ENCODE results near the gene ZNF17. TPM values are rescaled to one million over a fixed set of nuclear protein-coding genes. Genes with fewer than 3 reads are reported as not detected.
A peak's percentile ranks its signal among the peaks of the same experiment; 100 is the strongest.

Gene ZNF17
- total and polyA plus RNA-seq, 3 experiments from 2014 or later = 6.5 to 17.0 (median 11.5) TPM

DNA sequence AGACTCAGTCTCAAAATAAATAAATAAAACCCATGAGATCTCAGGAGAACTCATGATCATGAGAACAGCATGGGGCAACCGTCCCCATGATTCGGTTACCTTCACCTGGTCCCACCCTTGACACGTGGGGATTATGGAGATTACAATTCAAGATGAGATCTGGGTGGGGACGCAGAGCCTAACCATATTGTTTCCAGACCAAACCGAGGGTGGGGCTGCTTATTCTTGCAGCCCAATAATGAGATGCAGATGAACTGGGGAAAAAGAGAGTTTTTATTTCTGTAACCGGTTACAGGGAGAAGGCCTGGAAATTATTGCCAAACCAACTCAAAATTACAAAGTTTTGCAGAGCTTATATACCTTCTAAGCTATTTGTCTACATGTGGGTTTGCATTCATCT is 34.8 kb upstream of the ZNF17 start:
- peaks cover 33 to 89% (median 80%) of the 10 kb centered on the region in 3 donors for H3K36me3 Mint-ChIP-seq
- DNase-seq = no peak
- H3K36me3 ChIP-seq (ENCODE audit: insufficient read depth, low read length) = peaks cover 16% of the 10 kb centered on the region
- H3K4me3 ChIP-seq (ENCODE audit: low read length) = no peak overlapping the region
- H3K9me3 Mint-ChIP-seq = peaks cover 41 to 87% (median 66%) of the 10 kb centered on the region in 5 donors
- H3K27ac Mint-ChIP-seq = no peak overlapping the region
- H3K27me3 ChIP-seq (ENCODE audit: insufficient read depth, low read length, poor library complexity, severe bottlenecking) = no peaks in the 10 kb centered on the region
- H3K9me3 ChIP-seq (ENCODE audit: low read length) = peaks cover 40% of the 10 kb centered on the region
- no peaks in the 10 kb centered on the region for H3K27me3 Mint-ChIP-seq
- CTCF ChIA-PET = no interaction called here
- no peak overlapping the region for H3K27ac ChIP-seq (ENCODE audit: low read depth, low read length)
- POLR2A ChIA-PET = no interaction called here
- no peak overlapping the region for H3K4me3 Mint-ChIP-seq
- H3K4me1 Mint-ChIP-seq = no peaks in the 10 kb centered on the region
- no peaks in the 10 kb centered on the region for H3K4me1 ChIP-seq (ENCODE audit: insufficient read depth, low read length)

DNA sequence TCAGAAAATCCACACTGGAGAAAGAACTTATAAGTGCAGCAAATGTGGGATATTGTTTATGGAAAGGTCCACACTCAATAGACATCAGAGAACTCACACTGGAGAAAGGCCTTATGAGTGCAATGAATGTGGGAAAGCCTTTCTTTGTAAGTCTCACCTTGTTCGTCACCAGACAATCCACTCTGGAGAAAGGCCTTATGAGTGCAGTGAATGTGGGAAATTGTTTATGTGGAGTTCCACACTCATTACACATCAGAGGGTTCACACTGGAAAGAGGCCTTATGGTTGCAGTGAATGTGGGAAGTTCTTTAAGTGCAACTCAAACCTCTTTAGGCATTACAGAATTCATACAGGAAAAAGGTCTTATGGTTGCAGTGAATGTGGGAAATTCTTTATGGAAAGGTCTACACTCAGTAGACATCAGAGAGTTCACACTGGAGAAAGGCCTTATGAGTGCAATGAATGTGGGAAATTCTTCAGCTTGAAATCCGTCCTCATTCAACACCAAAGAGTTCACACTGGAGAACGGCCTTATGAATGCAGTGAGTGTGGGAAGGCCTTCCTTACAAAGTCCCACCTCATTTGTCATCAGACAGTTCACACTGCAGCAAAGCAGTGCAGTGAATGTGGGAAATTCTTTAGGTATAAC is 33.3 kb upstream of the ZNF17 start:
- Histone ChIP-seq H3K4me1 (ENCODE audit: insufficient read depth, low read length) (no peaks in the 10 kb centered on the region), H3K36me3 (ENCODE audit: insufficient read depth, low read length) (peaks cover 9% of the 10 kb centered on the region), H3K27me3 (ENCODE audit: insufficient read depth, low read length, poor library complexity, severe bottlenecking) (no peaks in the 10 kb centered on the region), H3K27ac (ENCODE audit: low read depth, low read length) (no peak overlapping the region), H3K9me3 (ENCODE audit: low read length) (peaks cover 40% of the 10 kb centered on the region), H3K4me3 (ENCODE audit: low read length) (no peak overlapping the region)
- DNase-seq = no peak
- peaks cover 41 to 86% (median 70%) of the 10 kb centered on the region in 5 donors for H3K9me3 Mint-ChIP-seq
- H3K4me3 Mint-ChIP-seq = no peak overlapping the region
- peaks cover 21 to 75% (median 66%) of the 10 kb centered on the region in 3 donors for H3K36me3 Mint-ChIP-seq
- H3K27me3 Mint-ChIP-seq = no peaks in the 10 kb centered on the region
- CTCF ChIA-PET = no interaction called here
- POLR2A ChIA-PET = no interaction called here
- H3K4me1 Mint-ChIP-seq = no peaks in the 10 kb centered on the region
- H3K27ac Mint-ChIP-seq = no peak overlapping the region

DNA sequence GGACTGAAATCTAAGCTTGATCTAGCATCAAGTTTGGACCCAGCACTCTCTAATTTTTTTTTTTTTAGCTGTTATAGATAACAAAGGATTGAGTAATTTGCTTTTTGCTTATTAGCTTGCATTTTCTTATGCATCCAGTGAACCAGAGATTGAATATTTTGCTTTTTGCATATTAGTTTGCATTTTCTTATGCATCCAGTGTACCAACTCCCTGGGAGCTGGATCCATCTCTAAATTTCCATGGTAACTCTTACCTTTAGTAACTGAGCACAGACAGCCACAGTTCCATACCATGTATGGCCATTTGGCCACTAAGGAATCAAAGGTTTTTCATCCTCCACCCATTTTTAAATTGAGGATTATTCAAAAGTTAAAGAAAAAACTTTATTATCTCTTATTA is 30.0 kb upstream of the ZNF17 start:
- peaks cover 36 to 65% (median 53%) of the 10 kb centered on the region in 5 donors for H3K9me3 Mint-ChIP-seq
- Histone ChIP-seq H3K4me1 (ENCODE audit: insufficient read depth, low read length) (no peaks in the 10 kb centered on the region), H3K4me3 (ENCODE audit: low read length) (no peak overlapping the region), H3K27me3 (ENCODE audit: insufficient read depth, low read length, poor library complexity, severe bottlenecking) (no peaks in the 10 kb centered on the region), H3K27ac (ENCODE audit: low read depth, low read length) (no peak overlapping the region), H3K36me3 (ENCODE audit: insufficient read depth, low read length) (no peaks in the 10 kb centered on the region), H3K9me3 (ENCODE audit: low read length) (peaks cover 31% of the 10 kb centered on the region)
- H3K27me3 Mint-ChIP-seq = peaks cover 0 to 3% of the 10 kb centered on the region in 2 donors
- no peak overlapping the region for H3K27ac Mint-ChIP-seq
- DNase-seq = no peak
- CTCF ChIA-PET = no interaction called here
- no peak overlapping the region for H3K4me3 Mint-ChIP-seq
- no peaks in the 10 kb centered on the region for H3K4me1 Mint-ChIP-seq
- POLR2A ChIA-PET = no interaction called here
- peaks cover 5 to 44% (median 36%) of the 10 kb centered on the region in 3 donors for H3K36me3 Mint-ChIP-seq

DNA sequence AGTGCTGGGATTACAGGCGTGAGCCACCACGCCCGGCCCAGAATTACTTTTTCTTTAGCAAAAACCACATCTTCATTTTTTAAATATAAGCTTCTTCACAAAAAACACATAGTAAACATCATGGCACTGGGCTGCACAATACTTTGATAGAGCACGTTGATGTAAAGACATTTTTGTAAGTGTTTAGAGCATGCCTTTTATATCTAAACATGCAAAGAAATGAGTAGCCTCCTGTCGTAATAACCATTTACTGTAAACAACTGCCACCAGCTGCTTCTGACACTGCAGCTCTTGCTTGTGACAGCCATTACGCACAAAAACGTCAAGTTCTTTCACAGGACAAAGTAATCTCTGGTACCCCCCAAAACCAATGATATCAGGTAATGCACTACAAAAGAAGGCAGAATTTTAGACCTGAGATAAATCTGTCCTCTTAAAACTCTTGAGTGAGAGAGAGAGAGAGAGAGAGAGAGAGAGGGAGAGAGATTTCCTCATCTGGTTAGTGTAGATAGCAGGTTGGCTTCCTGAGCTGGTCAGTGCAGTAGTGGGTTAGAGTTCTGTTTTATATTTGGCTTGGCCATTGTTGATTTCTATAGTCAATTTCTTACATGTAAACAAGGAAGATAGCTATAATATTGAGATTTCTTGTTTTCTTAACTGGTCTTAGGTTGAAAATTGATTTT is 28.0 kb upstream of the ZNF17 start:
- peaks cover 1 to 39% (median 16%) of the 10 kb centered on the region in 3 donors for H3K36me3 Mint-ChIP-seq
- H3K27ac ChIP-seq (ENCODE audit: low read depth, low read length) = no peak overlapping the region
- H3K4me1 Mint-ChIP-seq = peaks cover 0 to 1% (median 0%) of the 10 kb centered on the region in 3 donors
- ChIA-PET CTCF (no interaction called here), POLR2A (interaction anchor here (0.6 kb wide), 1 partner anchor 215 kb away, joined by 4 read pairs; no protein-coding TSS in a partner anchor)
- H3K4me3 ChIP-seq (ENCODE audit: low read length) = no peak overlapping the region
- no peaks in the 10 kb centered on the region for H3K27me3 ChIP-seq (ENCODE audit: insufficient read depth, low read length, poor library complexity, severe bottlenecking)
- no peak for DNase-seq
- H3K27me3 Mint-ChIP-seq = peaks cover 0 to 3% of the 10 kb centered on the region in 2 donors
- H3K27ac Mint-ChIP-seq = no peak overlapping the region
- H3K9me3 Mint-ChIP-seq = peaks cover 26 to 56% (median 33%) of the 10 kb centered on the region in 5 donors
- no peaks in the 10 kb centered on the region for H3K4me1 ChIP-seq (ENCODE audit: insufficient read depth, low read length)
- H3K36me3 ChIP-seq (ENCODE audit: insufficient read depth, low read length) = no peaks in the 10 kb centered on the region
- peaks cover 16% of the 10 kb centered on the region for H3K9me3 ChIP-seq (ENCODE audit: low read length)
- H3K4me3 Mint-ChIP-seq = no peak overlapping the region

DNA sequence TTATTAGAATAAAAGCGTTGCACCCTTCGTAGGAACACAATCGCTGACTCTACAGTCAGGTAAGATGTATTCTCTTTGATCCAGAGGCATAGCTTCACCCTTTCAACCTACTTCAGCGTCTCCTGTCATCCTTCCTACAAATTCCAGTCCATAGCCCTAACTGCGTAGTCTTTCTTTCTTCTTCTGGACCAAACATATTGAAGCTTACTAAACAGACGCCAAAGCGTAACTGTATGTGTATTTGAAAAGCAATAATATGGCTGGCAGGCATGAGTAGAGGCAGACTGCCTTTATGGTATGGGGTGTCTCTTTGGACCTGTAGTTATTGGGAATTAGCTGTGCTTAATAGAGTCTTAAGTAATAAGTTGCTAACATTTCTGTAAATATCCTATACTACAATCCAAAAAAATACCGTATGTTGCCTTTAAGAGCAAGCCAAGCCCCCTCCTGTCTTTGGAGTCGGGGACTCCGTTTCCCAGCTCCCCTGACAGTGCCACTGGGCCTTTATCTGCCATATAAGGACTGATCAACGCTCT is 21.7 kb upstream of the ZNF17 start:
- POLR2A ChIA-PET = interaction anchor here (0.9 to 1.1 kb wide), 6 partner anchors 27 to 794 kb away, joined by 3 read pairs; partner anchors contain the start of genes ZNF274, ZNF416, ZNF587 and ZNF606
- Histone ChIP-seq H3K36me3 (ENCODE audit: insufficient read depth, low read length) (no peaks in the 10 kb centered on the region), H3K27me3 (ENCODE audit: insufficient read depth, low read length, poor library complexity, severe bottlenecking) (no peaks in the 10 kb centered on the region), H3K27ac (ENCODE audit: low read depth, low read length) (peak overlapping the region; percentile 22), H3K4me3 (ENCODE audit: low read length) (peak overlapping the region; percentile 59), H3K4me1 (ENCODE audit: insufficient read depth, low read length) (peaks cover 17% of the 10 kb centered on the region), H3K9me3 (ENCODE audit: low read length) (no peaks in the 10 kb centered on the region)
- Mint-ChIP-seq H3K36me3 (peaks cover 7 to 46% (median 29%) of the 10 kb centered on the region in 3 donors), H3K27me3 (peaks cover 0 to 2% of the 10 kb centered on the region in 2 donors), H3K4me3 (peak overlapping the region; percentile 94 to 98 (median 97)), H3K9me3 (peaks cover 0 to 34% (median 7%) of the 10 kb centered on the region in 5 donors), H3K4me1 (peaks cover 36 to 56% (median 37%) of the 10 kb centered on the region in 3 donors), H3K27ac (peak overlapping the region; percentile 96 to 99 (median 98))
- CTCF ChIA-PET = interaction anchor here (0.8 kb wide), 1 partner anchor 16 kb away, joined by 3 read pairs; no protein-coding TSS in a partner anchor
- no peak for DNase-seq

DNA sequence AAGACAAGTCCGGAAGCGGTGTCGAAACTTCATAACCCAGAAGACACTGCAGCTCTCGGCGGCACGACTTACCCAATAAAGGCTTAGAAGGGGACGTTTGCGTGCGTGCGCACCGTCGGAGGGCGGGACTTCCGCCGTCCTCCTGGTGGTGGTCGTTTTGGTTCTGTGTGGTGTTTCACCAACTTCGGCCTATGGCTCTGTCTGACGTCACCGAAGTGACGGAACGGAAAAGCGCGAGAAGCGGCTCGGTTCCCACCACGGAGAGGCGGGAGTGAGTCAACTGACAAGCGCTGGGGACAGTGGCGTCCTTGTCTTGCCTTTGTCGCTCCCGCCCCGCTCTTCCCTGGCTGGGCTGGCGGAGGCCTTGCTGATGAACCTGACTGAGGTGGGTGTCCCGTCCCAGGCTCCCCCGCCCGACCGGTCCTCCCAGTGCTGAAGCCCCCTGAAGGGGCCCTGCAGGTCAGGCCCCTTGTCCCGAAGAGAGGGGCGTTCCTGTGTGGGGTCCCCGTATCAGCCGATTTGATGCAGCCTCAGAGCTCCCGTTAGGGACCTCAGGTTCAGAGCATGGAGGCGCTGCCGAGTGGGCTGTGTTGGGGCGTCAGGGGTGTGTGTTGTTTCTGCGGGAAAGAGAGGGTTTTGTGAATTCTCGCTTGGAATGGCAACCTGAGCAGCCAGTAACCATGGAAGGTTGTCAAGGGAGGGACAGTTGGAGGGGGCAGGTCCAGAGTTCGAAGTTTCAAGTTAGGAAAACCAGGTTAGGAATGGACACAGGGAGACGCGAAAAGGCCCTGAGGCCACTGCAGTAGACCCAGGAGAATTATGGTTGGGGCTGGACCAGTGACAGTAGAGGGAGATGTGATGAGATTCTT is 21.0 kb upstream of the ZNF17 start, which contains the start of gene ZNF548:
Gene ZNF548, plus strand, starts transcription at position 125 of the 869 bp plus-strand sequence. Its CDS starts 246 bp downstream, at position 371.
- no peaks in the 10 kb centered on the region for H3K9me3 ChIP-seq (ENCODE audit: low read length)
- H3K36me3 ChIP-seq (ENCODE audit: insufficient read depth, low read length) = no peaks in the 10 kb centered on the region
- Mint-ChIP-seq H3K36me3 (peaks cover 11 to 53% (median 36%) of the 10 kb centered on the region in 3 donors), H3K4me1 (peaks cover 41 to 61% (median 42%) of the 10 kb centered on the region in 3 donors), H3K4me3 (peak within 1 kb of the TSS; percentile 94 to 98 (median 97)), H3K27ac (peak within 1 kb of the TSS; percentile 96 to 99 (median 98)), H3K9me3 (peaks cover 0 to 39% (median 12%) of the 10 kb centered on the region in 5 donors), H3K27me3 (peaks cover 0 to 4% of the 10 kb centered on the region in 2 donors)
- POLR2A ChIA-PET = interaction anchor here (0.9 to 1.1 kb wide), 6 partner anchors 27 to 793 kb away, joined by 3 read pairs; partner anchors contain the start of genes ZNF274, ZNF416, ZNF587 and ZNF606
- peaks cover 17% of the 10 kb centered on the region for H3K4me1 ChIP-seq (ENCODE audit: insufficient read depth, low read length)
- H3K4me3 ChIP-seq (ENCODE audit: low read length) = peak within 1 kb of the TSS; percentile 59
- H3K27ac ChIP-seq (ENCODE audit: low read depth, low read length) = peak within 1 kb of the TSS; percentile 92
- no peaks in the 10 kb centered on the region for H3K27me3 ChIP-seq (ENCODE audit: insufficient read depth, low read length, poor library complexity, severe bottlenecking)
- CTCF ChIA-PET = interaction anchor here (0.8 kb wide), 1 partner anchor 15 kb away, joined by 3 read pairs; no protein-coding TSS in a partner anchor
- DNase-seq = peak; percentile 96 to 99 (median 98)

DNA sequence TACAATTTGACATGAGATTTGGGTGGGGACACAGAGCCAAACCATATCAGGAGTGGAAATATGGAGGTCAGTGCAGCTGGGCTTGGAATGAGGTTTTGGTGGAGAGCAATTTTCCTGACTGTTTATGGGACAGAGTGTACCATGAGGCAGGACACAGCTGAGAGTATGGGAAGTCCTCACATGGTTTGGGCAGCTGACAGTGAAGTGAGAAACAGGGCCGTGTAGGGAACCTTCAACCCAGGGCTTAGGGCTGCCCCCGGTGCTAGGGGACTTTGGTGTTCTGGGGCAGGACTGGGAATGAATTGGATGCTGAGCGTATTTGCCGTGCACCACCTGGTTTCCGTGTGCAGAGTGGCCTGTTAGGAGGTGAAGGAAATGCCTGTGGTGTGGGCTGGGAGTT is 15.3 kb upstream of the ZNF17 start:
- peaks cover 5% of the 10 kb centered on the region for H3K4me1 ChIP-seq (ENCODE audit: insufficient read depth, low read length)
- POLR2A ChIA-PET = no interaction called here
- peaks cover 30% of the 10 kb centered on the region for H3K36me3 ChIP-seq (ENCODE audit: insufficient read depth, low read length)
- no peak overlapping the region for H3K4me3 ChIP-seq (ENCODE audit: low read length)
- CTCF ChIA-PET = no interaction called here
- no peaks in the 10 kb centered on the region for H3K27me3 ChIP-seq (ENCODE audit: insufficient read depth, low read length, poor library complexity, severe bottlenecking)
- peaks cover 0 to 3% of the 10 kb centered on the region in 2 donors for H3K27me3 Mint-ChIP-seq
- no peak overlapping the region for H3K27ac ChIP-seq (ENCODE audit: low read depth, low read length)
- H3K9me3 Mint-ChIP-seq = peaks cover 8 to 65% (median 40%) of the 10 kb centered on the region in 5 donors
- H3K4me3 Mint-ChIP-seq = no peak overlapping the region
- peaks cover 22% of the 10 kb centered on the region for H3K9me3 ChIP-seq (ENCODE audit: low read length)
- DNase-seq = no peak
- peaks cover 29 to 39% (median 31%) of the 10 kb centered on the region in 3 donors for H3K4me1 Mint-ChIP-seq
- H3K36me3 Mint-ChIP-seq = peaks cover 54 to 90% (median 79%) of the 10 kb centered on the region in 3 donors
- H3K27ac Mint-ChIP-seq = peak overlapping the region in 3 of 8 donors; percentile 0 to 56 (median 25)

Measured in CD8-positive, alpha-beta memory T cell (primary cell).